Fibroblast of the aortic adventitia (primary cell): ENCODE results near the gene WRNIP1. TPM values are rescaled to one million over a fixed set of nuclear protein-coding genes. Genes with fewer than 3 reads are reported as not detected.

ENCODE experiments used
- DNase-seq: peaks from one replicate; pipeline ENCODE4 v3.0.0-alpha.2; 2010; ENCODE audit warnings: low read depth
- H3K4me3 ChIP-seq: 2 replicates; pipeline ENCODE4 v1.5.1; 2011; ENCODE audit warnings: low read depth, mild to moderate bottlenecking, control low read depth, low read length, moderate library complexity
- total RNA-seq: library from RNA; depleted of rRNA; stranded (reverse); fragments of >200 nt; gene quantifications from 2 replicates; pipeline ENCODE4 v1.2.3, GENCODE V29; 2012; ENCODE audit warnings: low replicate concordance
- TF ChIP-seq, protein P1 (sequence below): IDR thresholded peaks from 2 replicates; pipeline ENCODE4 v1.5.1; 2011; ENCODE audit warnings: mild to moderate bottlenecking, low read length, control low read depth, inconsistent platforms; ENCODE audit not compliant: insufficient read depth

Gene WRNIP1
- total RNA-seq, 1 donor = 25.8 TPM

DNA sequence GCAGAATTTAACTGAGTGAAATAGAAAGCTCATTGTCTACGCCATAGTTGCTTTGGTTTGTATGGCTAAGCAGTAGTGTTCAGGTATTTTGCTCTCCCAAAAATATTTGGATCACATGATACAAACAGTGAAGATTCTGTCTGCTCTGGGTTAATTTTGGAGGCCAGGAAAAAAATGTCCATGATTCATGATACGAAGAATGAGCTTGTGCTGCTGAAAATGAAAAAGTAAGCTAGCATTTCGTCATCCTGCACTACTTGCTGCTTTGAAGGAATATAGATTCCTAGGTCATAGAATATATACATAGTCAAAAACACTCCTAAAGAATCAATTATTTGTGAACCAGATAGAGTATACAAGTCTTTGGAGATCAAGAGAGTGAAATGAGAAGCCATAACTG, 8.3 kb downstream of the WRNIP1 start:
- no peak for DNase-seq
- TF ChIP-seq, protein P1, sequence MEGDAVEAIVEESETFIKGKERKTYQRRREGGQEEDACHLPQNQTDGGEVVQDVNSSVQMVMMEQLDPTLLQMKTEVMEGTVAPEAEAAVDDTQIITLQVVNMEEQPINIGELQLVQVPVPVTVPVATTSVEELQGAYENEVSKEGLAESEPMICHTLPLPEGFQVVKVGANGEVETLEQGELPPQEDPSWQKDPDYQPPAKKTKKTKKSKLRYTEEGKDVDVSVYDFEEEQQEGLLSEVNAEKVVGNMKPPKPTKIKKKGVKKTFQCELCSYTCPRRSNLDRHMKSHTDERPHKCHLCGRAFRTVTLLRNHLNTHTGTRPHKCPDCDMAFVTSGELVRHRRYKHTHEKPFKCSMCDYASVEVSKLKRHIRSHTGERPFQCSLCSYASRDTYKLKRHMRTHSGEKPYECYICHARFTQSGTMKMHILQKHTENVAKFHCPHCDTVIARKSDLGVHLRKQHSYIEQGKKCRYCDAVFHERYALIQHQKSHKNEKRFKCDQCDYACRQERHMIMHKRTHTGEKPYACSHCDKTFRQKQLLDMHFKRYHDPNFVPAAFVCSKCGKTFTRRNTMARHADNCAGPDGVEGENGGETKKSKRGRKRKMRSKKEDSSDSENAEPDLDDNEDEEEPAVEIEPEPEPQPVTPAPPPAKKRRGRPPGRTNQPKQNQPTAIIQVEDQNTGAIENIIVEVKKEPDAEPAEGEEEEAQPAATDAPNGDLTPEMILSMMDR = no peak
- no peak overlapping the region for H3K4me3 ChIP-seq

DNA sequence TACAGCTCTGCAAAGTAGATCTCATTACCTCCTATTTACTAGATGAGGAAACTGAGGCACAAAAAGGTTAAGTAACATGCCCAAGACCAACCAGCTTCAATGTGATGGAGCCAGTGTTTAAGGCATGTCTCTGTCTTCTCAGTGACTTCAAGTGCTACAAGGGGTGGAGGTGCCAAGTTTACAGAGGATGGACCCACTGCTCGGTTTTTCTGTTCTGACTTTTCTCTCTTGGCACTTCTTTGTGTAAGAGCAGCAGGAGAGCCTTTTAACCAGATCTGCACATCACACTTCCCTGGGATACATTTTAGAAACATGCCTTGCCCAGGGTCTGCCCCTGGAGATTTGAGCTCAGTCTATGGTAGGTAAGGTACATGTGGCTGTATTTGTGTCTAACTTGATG, 9.8 kb downstream of the WRNIP1 start:
- TF ChIP-seq, protein P1 = no peak
- DNase-seq = no peak

DNA sequence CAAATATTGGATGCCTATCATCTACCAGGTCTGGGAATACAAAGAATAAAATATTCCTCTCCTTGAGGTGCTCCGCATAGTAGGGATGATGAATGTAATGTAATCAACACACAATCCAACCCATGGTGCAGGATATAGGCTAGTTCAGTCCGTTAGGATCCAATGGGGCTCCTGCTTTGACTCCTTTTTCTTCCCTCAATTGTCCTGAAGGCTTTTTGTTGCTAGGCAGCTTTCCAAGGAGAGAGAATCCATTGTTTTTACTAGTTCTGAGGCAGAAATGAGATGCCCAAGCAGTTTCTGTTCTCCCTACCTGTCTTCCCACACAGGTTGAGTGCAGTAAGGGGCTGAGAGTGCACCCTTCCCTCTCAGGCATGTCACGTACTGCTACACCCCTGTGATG, 12.1 kb downstream of the WRNIP1 start:
- TF ChIP-seq, protein P1 = no peak
- DNase-seq = no peak
- no peak overlapping the region for H3K4me3 ChIP-seq

More for the DNA sequence above, 9.8 kb downstream of the WRNIP1 start:
- H3K4me3 ChIP-seq = no peak overlapping the region

DNA sequence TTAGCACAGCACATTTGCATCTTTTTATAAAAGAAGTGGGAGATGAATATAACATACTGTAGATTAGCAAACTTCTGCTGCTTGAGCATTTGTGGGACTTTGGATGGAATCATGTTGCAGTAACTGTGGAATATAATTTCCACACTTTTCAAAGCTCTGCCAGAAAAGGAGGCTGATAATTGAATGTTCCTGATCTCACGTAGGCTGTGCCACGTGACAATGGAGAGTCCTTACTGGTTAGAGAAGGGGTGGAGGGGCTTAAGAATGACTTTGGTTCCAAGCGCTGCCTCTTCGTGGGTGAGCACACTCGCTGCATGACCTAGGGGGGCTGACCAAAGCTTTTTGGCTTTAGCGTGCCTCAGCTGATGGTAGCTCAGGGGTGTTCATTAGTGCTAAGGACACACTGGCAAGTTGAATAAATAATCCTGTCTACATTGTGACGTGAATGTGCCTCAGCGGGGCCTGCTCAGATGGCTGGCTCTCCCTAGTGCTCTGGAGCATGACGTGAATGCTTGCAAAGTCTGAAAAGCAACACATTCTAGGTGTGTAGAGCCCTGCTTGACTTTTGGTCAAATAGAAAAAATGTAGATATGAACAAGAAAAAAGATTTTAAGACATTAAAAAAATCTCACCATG, 15.0 kb downstream of the WRNIP1 start:
- no peak for DNase-seq
- H3K4me3 ChIP-seq = no peak overlapping the region
- TF ChIP-seq, protein P1 = no peak

DNA sequence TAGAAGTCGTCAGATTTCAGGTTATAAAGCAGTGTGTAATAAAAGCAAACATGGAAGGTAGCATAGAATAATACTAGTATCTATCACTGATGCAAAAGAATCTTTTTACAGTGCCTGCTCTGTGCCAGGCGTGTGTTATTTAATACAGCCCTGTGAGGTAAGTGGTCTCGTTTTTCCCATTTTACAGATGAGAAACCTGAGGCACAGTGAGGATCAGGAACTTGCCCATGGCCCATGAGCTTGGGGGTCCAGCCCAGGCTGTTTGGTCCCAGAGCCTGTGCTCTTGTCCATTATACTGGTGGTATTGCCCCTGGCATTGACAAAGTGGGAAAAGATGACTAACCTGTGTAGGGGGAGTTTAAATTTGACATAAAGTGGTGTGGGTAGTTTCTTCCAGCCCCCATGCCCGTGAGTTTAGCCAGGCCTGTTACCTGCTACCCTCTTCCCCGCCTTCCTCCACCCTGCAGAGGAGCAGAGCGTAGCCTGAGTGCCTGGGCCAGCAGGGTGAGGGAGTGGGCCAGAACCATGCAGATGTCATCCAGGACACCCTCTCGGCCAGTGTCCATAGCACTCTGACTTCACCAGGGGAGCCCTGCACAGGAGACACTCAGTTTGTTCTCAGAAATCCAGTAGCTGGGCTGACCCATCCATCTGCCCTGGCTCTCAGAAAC, 16.6 kb downstream of the WRNIP1 start:
- no peak overlapping the region for H3K4me3 ChIP-seq
- DNase-seq = no peak
- TF ChIP-seq, protein P1 = no peak

DNA sequence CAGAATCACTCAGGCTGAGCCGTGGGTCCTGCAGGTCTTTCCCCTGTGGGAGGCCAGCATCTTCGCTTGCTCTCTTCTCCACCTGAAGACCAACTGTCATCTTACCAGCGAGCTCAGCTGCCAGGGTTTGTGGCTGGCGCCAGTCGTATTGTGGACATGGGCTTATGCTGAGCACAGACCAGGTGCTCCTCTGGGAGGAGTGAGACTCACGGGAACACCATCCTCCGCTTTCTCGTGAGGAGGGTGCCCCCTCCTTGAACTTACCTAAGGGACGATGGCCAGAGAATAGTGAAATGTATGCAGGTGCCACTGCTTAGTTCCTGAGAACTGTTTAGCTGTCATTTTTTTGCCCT, 17.1 kb downstream of the WRNIP1 start:
- no peak for DNase-seq
- H3K4me3 ChIP-seq = no peak overlapping the region
- TF ChIP-seq, protein P1 = no peak

DNA sequence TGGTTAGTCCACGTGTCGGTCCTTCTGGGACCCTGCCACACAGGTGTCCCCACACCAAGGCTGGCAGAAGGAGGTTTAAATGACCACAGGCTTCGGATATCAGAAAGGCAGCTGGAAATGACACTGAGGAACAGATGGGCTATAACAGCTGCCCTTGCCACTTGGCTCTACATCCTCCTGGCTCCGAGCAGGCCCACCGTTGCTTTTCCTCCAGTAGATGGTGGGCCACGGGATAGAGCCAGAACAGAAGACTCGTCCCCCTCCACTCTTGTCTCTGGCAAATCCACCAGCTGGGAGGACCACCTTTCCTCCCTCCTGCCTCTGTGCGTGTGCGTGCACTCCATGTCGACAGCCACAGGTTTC, 17.6 kb downstream of the WRNIP1 start:
- no peak for DNase-seq
- H3K4me3 ChIP-seq = no peak overlapping the region
- TF ChIP-seq, protein P1 = no peak
